Measurements from ENCODE around the gene TEX13C. TPM values are rescaled to one million over a fixed set of nuclear protein-coding genes. Genes with fewer than 3 reads are reported as not detected.

TEX13C gene
- total RNA-seq = not detected

- Histone ChIP-seq H3K36me3 (no peaks in the 10 kb centered on the region), H3K27ac (replicated peaks in 1 of 4) (no peak within 1 kb of the TSS), H3K27me3 (no peaks in the 10 kb centered on the region), H3K4me1 (no peaks in the 10 kb centered on the region), H3K4me3 (no peak within 1 kb of the TSS), H3K9me3 (no peaks in the 10 kb centered on the region)
- DNase-seq (ENCODE audit: extremely low spot score) = no peak
- TF ChIP-seq POLR2A (IDR thresholded peaks at IDR 0.05; ENCODE audit: low read depth) (no peak), POLR2AphosphoS5 (IDR thresholded peaks at IDR 0.05) (no peak), EP300 (IDR thresholded peaks at IDR 0.05) (no peak)
- TF ChIP-seq, protein P1, sequence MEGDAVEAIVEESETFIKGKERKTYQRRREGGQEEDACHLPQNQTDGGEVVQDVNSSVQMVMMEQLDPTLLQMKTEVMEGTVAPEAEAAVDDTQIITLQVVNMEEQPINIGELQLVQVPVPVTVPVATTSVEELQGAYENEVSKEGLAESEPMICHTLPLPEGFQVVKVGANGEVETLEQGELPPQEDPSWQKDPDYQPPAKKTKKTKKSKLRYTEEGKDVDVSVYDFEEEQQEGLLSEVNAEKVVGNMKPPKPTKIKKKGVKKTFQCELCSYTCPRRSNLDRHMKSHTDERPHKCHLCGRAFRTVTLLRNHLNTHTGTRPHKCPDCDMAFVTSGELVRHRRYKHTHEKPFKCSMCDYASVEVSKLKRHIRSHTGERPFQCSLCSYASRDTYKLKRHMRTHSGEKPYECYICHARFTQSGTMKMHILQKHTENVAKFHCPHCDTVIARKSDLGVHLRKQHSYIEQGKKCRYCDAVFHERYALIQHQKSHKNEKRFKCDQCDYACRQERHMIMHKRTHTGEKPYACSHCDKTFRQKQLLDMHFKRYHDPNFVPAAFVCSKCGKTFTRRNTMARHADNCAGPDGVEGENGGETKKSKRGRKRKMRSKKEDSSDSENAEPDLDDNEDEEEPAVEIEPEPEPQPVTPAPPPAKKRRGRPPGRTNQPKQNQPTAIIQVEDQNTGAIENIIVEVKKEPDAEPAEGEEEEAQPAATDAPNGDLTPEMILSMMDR (IDR thresholded peaks at IDR 0.05) = no peak
- 97% methylated on average over 28 of the region's 45 CpGs for WGBS
- intact Hi-C loops (cut with DNase I) = no loop called here
Observed at GRCh38 chrX:125319646-125320521, at the start of gene TEX13C. TSS of gene TEX13C (plus strand) at chrX:125319871. CDS start at chrX:125320120, 249 bp downstream.

DNA sequence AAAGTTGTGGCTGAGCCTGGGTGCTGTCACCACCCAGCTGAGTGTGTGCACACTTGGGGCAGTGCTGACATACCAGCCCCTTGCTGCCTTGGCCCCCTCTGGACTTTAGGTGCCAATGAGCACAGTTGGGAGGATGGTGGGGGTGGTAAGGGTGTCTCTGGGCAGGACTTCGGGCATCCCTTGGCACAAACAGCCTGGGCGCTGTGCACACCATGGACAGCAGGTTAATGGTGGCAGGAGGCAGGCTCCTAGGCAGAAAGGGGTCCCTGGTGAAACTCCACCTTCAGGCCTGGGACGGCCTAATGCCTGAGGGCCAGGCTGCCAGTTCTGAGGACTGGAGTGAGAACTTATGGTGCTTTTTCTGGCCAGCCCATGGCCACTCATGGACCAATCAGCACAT is 32.4 kb upstream of the TEX13C start:
- Histone ChIP-seq H3K27me3 (no peaks in the 10 kb centered on the region), H3K27ac (replicated peaks in 1 of 4) (no peak overlapping the region), H3K9me3 (no peaks in the 10 kb centered on the region), H3K4me1 (peaks cover 0 to 7% (median 0%) of the 10 kb centered on the region in 4 donors), H3K4me3 (no peak overlapping the region), H3K36me3 (no peaks in the 10 kb centered on the region)
- intact Hi-C loops (cut with DNase I) = no loop called here
- 100% methylated on average over 1 of the region's 3 CpGs for WGBS
- no peak for TF ChIP-seq POLR2AphosphoS5 (IDR thresholded peaks at IDR 0.05)
- TF ChIP-seq EP300 (IDR thresholded peaks at IDR 0.05) = no peak
- TF ChIP-seq, protein P1 (IDR thresholded peaks at IDR 0.05) = no peak
- TF ChIP-seq POLR2A (IDR thresholded peaks at IDR 0.05; ENCODE audit: low read depth) = no peak
- DNase-seq (ENCODE audit: extremely low spot score) = no peak

DNA sequence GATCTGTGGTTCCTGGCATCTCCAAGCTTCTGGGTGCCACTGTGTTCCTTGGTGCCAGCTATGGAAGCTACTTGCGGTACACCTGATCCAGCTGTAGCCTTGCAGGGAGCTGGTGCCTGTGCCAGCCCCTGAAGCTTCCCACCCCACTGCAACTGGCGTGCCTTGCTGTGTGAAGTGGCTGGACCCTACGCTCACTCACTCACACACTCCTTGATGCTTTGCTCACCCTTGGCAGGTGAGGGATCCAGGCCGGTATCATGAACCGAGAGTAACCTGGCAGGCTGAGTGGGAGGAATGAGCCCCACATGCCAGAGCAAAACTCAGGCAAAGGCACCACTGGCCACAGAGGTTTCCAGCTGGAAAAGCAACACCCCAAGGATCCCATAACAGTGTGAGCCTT is 31.3 kb upstream of the TEX13C start:
- H3K4me3 ChIP-seq = no peak overlapping the region
- H3K4me1 ChIP-seq = peaks cover 0 to 7% (median 0%) of the 10 kb centered on the region in 4 donors
- no peak for DNase-seq (ENCODE audit: extremely low spot score)
- no peaks in the 10 kb centered on the region for H3K27me3 ChIP-seq
- 89% methylated on average over 3 of the region's 5 CpGs for WGBS
- TF ChIP-seq EP300 (IDR thresholded peaks at IDR 0.05) = no peak
- TF ChIP-seq POLR2AphosphoS5 (IDR thresholded peaks at IDR 0.05) = no peak
- TF ChIP-seq, protein P1 (IDR thresholded peaks at IDR 0.05) = no peak
- TF ChIP-seq POLR2A (IDR thresholded peaks at IDR 0.05; ENCODE audit: low read depth) = no peak
- no peak overlapping the region for H3K27ac ChIP-seq (replicated peaks in 1 of 4)
- intact Hi-C loops (cut with DNase I) = no loop called here
- no peaks in the 10 kb centered on the region for H3K9me3 ChIP-seq
- no peaks in the 10 kb centered on the region for H3K36me3 ChIP-seq

DNA sequence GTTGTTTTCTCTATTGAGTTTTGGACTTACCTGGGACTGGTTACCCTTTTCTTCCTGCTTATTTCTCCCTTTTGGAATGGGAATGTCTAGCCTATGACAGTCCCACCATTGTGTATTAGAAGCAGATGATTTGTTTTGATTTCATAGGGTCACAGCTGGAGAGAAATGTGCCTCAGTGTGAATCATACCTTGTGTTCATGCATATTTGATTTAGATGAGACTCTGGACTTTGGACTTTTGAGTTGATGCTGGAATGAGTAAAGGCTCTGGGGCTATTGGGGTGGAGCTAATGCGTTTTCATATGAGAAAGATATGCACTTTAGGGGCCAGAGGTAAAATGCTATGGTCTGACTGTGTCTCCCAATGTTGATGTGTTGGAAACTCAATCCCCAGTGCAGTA is 30.5 kb upstream of the TEX13C start:
- intact Hi-C loops (cut with DNase I) = no loop called here
- H3K27ac ChIP-seq (replicated peaks in 1 of 4) = no peak overlapping the region
- TF ChIP-seq EP300 (IDR thresholded peaks at IDR 0.05) (no peak), POLR2A (IDR thresholded peaks at IDR 0.05; ENCODE audit: low read depth) (no peak), POLR2AphosphoS5 (IDR thresholded peaks at IDR 0.05) (no peak)
- TF ChIP-seq, protein P1 (IDR thresholded peaks at IDR 0.05) = no peak
- no peaks in the 10 kb centered on the region for H3K36me3 ChIP-seq
- peaks cover 0 to 7% (median 0%) of the 10 kb centered on the region in 4 donors for H3K4me1 ChIP-seq
- 38% methylated on average over 1 of the region's 1 CpG for WGBS
- H3K9me3 ChIP-seq = no peaks in the 10 kb centered on the region
- no peak overlapping the region for H3K4me3 ChIP-seq
- no peaks in the 10 kb centered on the region for H3K27me3 ChIP-seq
- DNase-seq (ENCODE audit: extremely low spot score) = no peak

All from esophagus muscularis mucosa (tissue), 4 donors.